ENCODE data around the gene P2RX4.
A peak's percentile ranks its signal among the peaks of the same experiment; 100 is the strongest.
"Not testable (repeated sequence)": the region's sequence is repeated elsewhere in the genome, so short reads cannot be mapped to it uniquely, and the experiment has no call there.

Gene P2RX4, protein sequence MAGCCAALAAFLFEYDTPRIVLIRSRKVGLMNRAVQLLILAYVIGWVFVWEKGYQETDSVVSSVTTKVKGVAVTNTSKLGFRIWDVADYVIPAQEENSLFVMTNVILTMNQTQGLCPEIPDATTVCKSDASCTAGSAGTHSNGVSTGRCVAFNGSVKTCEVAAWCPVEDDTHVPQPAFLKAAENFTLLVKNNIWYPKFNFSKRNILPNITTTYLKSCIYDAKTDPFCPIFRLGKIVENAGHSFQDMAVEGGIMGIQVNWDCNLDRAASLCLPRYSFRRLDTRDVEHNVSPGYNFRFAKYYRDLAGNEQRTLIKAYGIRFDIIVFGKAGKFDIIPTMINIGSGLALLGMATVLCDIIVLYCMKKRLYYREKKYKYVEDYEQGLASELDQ

GRCh38 chr12:121209624-121210572 lies at the start of gene P2RX4:
TSS of gene P2RX4 (plus strand) at chr12:121210129. CDS start at chr12:121210165, 36 bp downstream.
- peak; percentile 71 for DNase-seq (ENCODE audit: low read depth)

DNA sequence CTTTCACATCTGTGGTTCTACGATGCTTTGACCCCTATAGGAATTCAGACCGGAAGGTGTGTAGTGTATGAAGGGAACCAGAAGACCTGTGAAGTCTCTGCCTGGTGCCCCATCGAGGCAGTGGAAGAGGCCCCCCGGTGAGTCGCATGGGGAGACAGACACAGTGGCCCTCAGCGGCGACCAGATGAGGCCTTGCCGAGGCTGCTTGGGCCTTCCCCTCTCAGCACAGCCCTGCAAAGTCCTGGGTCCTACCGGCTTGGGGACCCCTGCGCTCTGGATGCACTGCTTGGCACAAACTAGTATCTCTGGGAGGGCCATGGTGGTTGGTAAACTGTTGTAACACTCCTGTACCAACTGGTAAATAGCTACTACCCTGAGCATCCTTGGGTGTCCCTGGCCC lies 47.5 kb upstream of the P2RX4 start:
- DNase-seq (ENCODE audit: low read depth) = no peak

DNA sequence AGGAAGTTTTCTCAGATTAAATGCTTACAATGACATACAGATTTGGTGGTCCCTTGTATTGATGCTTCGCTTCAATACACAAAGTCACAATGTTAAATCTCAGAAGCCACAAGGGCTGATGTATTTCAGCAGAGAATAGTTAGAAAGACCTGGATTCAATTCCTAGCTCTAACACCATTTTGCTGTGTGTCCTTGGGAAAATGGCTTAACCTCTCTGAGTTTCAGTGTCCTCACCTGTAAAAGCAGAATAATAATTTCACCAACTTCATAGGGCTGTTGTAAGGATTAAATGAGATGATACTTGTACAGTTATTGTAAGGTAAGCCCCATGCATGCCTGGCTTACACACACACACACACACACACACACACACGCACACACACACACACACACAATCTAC lies 46.9 kb upstream of the P2RX4 start:
- no peak for DNase-seq (ENCODE audit: low read depth)

- not testable (repeated sequence) for DNase-seq (ENCODE audit: low read depth)
Measured at GRCh38 chr12:121164839-121165238, 45.1 kb upstream of the P2RX4 start.

GRCh38 chr12:121165316-121165715 lies 44.6 kb upstream of the P2RX4 start:
- peak; percentile 82 for DNase-seq (ENCODE audit: low read depth)

DNA sequence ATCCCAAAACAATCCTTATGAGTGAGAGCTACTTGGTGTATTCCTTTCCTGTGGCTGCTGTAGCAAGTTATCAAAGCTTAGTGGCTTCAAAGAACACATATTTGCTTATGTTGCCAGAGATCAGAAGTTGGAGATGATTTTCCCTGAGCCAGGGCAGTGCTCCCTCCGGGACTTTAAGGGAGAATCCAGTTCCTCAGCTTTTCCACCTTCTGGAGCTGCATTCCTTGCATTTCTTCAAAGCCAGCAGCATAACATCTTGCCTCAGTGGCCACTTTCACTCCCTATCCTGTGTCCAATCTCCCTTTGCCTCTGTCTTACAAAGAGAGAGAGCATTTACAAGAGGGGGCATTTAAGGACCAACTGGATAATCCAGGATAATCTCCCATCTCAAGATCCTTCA lies 43.6 kb upstream of the P2RX4 start:
- no peak for DNase-seq (ENCODE audit: low read depth)

GRCh38 chr12:121167232-121167820 lies 42.6 kb upstream of the P2RX4 start:
- DNase-seq (ENCODE audit: low read depth) = peak; percentile 72

DNA sequence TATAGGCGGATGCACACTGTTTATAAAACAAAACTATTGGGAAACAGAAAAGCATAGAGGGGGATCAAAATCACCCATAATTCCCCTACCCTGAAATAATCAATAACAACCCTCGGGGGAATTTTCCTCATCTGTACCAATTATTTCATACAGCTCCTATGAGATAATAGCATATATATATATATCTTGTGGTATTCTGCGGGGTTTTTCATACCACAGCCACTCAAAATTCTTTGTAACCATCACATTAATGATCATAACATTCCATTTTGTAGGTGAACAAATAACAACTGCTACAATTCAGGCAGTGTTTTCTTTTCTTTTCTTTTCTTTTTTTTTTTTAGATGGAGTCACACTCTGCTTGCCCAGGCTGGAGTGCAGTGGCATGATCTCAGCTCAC lies 42.0 kb upstream of the P2RX4 start:
- DNase-seq (ENCODE audit: low read depth) = no peak

DNA sequence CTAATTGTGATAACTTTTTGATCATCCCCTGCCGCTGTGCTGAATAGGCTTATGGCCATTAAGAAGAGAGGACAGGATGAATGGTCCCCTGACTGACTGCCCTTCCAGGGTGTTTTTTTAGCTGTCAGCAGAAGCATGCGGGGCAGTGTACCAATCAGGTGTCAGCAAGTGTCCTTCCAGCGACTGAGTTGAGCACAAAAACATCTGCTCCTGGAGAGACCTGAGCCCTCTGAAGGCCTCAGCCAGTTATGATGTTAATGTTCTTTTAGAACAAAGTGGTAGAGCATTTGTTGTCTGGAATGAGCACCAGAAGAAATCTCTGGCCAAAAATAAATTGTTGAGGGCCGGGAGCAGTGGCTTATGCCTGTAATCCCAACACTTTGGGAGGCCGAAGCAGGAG lies 39.8 kb upstream of the P2RX4 start:
- no peak for DNase-seq (ENCODE audit: low read depth)

DNA sequence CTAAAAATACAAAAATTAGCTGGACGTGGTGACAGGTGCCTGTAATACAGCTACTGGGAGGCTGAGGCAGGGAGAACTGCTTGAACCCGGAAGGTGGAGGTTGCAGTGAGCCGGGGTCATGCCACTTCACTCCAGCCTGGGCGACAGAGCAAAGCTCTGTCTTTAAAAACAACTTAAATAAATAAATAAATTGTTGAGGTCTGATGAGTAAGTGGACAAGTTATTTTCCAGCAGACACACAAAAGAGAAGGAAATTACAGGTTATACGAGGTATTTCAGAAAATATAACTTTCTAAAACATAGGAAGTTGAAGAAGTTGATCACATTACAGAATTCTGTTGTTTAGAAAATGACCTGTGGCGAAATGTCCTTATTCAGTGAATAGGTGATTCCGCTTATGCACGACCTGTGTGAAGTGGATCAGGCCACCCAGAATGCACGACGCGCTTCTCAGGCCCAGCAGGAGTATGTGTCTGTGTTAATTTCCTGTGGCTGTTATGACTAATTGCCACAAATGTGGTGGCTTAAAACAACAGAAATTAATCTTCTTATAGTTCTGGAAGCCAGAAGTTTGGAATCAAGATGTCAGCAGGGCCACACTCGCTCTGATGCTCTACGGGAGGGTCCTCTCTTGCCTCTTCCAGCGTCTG lies 39.2 kb upstream of the P2RX4 start:
- DNase-seq (ENCODE audit: low read depth) = peak; percentile 19

DNA sequence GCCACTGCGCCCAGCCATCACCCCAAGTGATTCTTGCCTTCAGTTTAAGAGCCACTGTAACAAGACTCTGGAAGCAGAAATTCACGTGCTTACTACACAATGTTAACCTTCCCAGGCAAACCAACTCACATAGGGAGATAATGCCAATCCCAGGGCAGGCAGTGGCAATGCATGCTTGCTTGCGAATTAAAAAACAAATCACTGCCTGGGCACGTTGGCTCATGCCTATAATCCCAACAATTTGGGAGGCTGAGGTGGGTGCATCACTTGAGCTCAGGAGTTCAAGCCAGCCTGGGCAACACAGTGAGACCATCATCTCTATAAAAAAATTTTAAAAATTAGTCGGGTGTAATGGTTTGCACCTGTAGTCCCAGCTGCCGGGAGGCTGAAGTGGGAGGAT lies 37.8 kb upstream of the P2RX4 start:
- no peak for DNase-seq (ENCODE audit: low read depth)

GRCh38 chr12:121175383-121176119 lies 34.4 kb upstream of the P2RX4 start:
- DNase-seq (ENCODE audit: low read depth) = peak; percentile 29

- no peak for DNase-seq (ENCODE audit: low read depth)
Measured at GRCh38 chr12:121176826-121177529, 33.0 kb upstream of the P2RX4 start.

DNA sequence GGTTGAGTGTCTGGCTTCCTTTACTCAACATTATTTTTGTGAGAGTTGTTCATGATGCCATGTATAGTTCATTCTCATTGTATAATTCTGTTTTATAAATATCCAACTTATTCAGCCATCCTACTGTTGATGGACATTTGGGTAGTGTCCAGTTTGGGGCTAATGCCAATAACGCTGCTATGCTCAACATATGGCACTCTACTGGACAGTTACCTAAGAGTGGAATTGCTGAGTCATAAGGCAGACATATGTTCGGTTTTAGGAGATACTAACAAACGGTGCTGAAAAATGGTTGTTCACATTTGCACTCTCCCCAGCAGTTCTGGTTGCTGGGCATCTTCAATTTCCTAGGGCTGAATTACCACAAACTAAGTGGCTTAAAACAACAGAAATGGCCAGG lies 28.7 kb upstream of the P2RX4 start:
- DNase-seq (ENCODE audit: low read depth) = peak; percentile 40

DNA sequence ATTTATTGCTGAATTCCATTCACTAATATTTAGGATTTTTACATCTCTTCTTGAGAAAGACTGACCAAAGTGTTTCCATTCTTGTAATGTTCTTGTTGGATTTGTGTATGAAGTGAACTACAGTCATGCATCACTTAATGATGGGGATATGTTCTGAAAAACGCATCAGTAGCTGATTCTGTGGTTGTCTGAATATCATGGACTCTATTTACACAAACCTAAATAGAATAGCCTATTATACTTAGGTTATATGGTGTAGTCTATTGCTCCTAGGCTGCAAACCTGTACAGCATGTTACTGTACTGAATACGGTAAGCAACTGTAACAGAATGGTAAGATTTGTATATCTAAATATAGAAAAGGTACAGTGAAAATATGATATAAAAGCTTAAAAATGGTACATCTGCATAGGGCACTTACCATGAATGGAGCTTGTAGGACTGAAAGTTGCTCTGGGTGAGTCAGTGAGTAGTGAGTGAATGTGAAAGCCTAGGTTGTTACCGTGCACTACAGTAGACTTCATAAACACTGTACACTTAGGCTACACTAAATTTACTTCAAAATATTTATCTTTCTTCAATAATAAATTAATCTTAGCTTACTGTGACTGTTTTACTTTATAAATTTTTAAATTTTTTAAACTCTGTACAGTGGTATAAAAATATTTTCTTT lies 27.6 kb upstream of the P2RX4 start:
- DNase-seq (ENCODE audit: low read depth) = no peak

- DNase-seq (ENCODE audit: low read depth) = no peak
Measured at GRCh38 chr12:121184425-121184824, 25.5 kb upstream of the P2RX4 start.

DNA sequence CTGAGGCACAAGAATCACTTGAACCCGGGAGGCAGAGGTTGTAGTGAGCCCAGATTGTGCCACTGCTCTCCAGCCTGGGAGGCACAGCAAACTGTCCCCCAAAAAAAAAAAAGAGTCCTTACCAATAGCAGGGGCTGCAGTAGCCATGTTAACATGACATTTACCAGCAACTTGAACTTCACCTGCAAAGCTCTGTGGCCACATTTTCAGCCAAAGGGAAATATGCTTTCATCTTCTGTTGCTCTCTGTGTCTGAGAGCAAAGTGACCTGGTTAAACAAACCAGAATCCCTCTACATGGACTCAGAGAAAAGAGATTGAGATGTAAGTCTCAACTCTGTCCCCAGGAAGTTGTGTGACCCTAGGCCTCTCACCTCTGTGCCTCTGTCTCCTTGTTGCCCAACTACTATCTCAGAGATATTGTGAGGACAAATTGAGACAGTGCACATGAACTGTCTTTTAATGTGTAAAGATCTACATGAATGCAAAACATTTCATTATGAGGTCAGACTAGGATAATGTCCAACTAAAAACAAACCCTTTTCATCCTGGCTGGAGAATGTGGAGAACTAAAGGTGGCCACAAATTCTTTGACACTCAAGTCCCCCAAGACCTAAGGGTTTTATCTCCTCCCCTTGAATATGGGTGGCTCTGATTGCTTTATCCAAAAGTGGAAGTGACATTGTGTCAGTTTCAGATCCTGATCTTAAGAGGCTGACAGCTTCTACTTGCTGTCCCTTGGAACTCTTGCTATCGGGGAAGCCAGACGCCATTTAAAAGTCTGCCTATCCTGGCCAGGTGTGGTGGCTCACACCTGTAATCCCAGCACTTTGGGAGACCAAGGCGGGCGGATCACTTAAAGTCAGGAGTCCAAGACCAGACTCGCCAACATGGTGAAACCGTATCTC lies 24.7 kb upstream of the P2RX4 start:
- no peak for DNase-seq (ENCODE audit: low read depth)

DNA sequence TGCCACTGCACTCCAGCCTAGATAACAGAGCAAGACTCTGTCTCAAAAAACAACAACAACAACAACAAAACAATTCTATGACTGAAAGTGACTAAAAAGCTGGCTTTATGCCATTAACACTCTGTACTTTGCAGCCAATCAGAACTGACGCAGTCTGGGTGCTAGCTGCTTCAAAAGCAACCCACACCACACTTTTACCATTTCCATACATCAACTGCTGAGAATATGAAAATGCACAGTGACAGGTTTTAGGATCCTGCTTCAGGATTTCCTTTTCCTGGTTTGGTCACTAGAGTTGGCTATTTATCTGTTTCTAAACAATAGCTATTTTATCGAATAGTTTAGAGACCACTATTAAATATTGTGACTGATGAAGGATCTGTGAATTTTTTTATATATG lies 23.1 kb upstream of the P2RX4 start:
- DNase-seq (ENCODE audit: low read depth) = no peak

GRCh38 chr12:121187501-121187900 lies 22.4 kb upstream of the P2RX4 start:
- no peak for DNase-seq (ENCODE audit: low read depth)
